HG03139 (cell line): ENCODE results near the gene FAM81A.
"Not testable (repeated sequence)": the region's sequence is repeated elsewhere in the genome, so short reads cannot be mapped to it uniquely, and the experiment has no call there.

Experiments
- ATAC-seq: cut with Tn5 transposase; IDR thresholded peaks from one replicate; pipeline ENCODE4 v1.9.1; 2021; ENCODE audit not compliant: unreplicated experiment

The FAM81A gene

GRCh38 chr15:59437817-59438624 lies at the start of gene FAM81A:
FAM81A (plus strand) TSS chr15:59438186; CDS start chr15:59458627, 20,441 bp downstream.
- ATAC-seq, result peak; percentile 72

- ATAC-seq, result no peak
These were observed 49.3 kb upstream of the FAM81A start for GRCh38 chr15:59388670-59389069.

GRCh38 chr15:59392299-59392698 lies 45.7 kb upstream of the FAM81A start:
- ATAC-seq, result no peak

GRCh38 chr15:59394166-59394661 lies 43.8 kb upstream of the FAM81A start:
- no peak for ATAC-seq

- no peak for ATAC-seq
These were observed 41.8 kb upstream of the FAM81A start for GRCh38 chr15:59396211-59396610.

- ATAC-seq, result no peak
These were observed 41.3 kb upstream of the FAM81A start for GRCh38 chr15:59396679-59397078.

- no peak for ATAC-seq
These were observed 39.8 kb upstream of the FAM81A start for GRCh38 chr15:59398220-59398619.

GRCh38 chr15:59399465-59400102 lies 38.4 kb upstream of the FAM81A start:
- ATAC-seq, result peak; percentile 72

GRCh38 chr15:59400103-59400813 lies 37.7 kb upstream of the FAM81A start:
- peak; percentile 25 for ATAC-seq

GRCh38 chr15:59401051-59401823 lies 36.7 kb upstream of the FAM81A start:
- ATAC-seq, result not testable (repeated sequence)

GRCh38 chr15:59401824-59402569 lies 36.0 kb upstream of the FAM81A start:
- no peak for ATAC-seq

- no peak for ATAC-seq
These were observed 32.9 kb upstream of the FAM81A start for GRCh38 chr15:59405079-59405478.

GRCh38 chr15:59406446-59406845 lies 31.5 kb upstream of the FAM81A start:
- no peak for ATAC-seq

GRCh38 chr15:59407946-59408345 lies 30.0 kb upstream of the FAM81A start:
- ATAC-seq, result no peak

GRCh38 chr15:59410391-59410896 lies 27.5 kb upstream of the FAM81A start:
- ATAC-seq, result peak; percentile 22

- ATAC-seq, result no peak
These were observed 24.4 kb upstream of the FAM81A start for GRCh38 chr15:59413577-59413976.

- ATAC-seq, result no peak
These were observed 21.2 kb upstream of the FAM81A start for GRCh38 chr15:59416816-59417215.

- ATAC-seq, result no peak
These were observed 18.8 kb upstream of the FAM81A start for GRCh38 chr15:59419170-59419569.

- no peak for ATAC-seq
These were observed 17.9 kb upstream of the FAM81A start for GRCh38 chr15:59420108-59420507.
